RKO (cell line): ENCODE results near the gene ZNF560.
"Not testable (repeated sequence)": the region's sequence is repeated elsewhere in the genome, so short reads cannot be mapped to it uniquely, and the experiment has no call there.

Experiments used
- DNase-seq: peaks from one replicate; pipeline ENCODE4 v3.0.0-alpha.2; 2016; ENCODE audit warnings: low spot score

Gene ZNF560

GRCh38 chr19:9498183-9498902 is at the start of gene ZNF560:
TSS of gene ZNF560 (minus strand) at chr19:9498616. CDS start at chr19:9475313, 23,303 bp downstream.
- no peak for DNase-seq

DNA sequence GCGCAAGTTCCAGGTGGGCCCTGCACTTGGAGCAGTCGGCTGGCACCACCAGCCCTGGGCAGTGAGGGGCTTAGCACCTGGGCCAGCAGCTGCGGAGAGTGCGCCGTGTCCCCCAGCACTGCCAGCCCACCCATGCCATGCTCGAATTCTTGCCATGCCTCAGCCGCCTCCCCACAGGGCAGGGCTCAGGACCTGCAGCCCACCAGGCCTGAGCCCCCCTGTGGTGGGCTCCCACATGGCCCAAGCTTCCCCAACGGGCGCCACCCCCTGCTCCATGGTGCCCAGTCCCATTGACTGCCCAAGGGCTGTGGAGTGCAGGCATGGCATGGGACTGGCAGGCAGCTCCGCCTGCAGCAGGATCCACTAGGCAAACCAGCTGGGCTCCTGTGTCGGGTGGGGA is 49.5 kb upstream of the ZNF560 start:
- no peak for DNase-seq

DNA sequence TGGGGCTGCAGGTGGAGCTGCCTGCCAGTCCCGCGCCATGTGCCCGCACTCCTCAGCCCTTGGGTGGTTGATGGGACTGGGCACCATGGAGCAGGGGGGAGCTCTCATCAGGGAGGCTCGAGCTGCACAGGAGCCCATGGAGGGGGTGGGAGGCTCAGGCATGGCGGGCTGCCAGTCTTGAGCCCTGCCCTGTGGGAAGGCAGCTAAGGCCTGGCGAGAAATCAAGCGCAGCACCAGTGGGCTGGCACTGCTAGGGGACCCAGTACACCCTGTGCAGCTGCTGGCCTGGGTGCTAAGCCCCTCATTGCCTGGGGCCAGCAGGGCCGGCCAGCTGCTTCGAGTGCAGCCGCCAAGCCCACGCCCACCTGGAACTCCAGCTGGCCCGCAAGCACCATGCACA is 42.9 kb upstream of the ZNF560 start:
- DNase-seq, result not testable (repeated sequence)

- not testable (repeated sequence) for DNase-seq
Observed at GRCh38 chr19:9539921-9540320, 41.5 kb upstream of the ZNF560 start.

DNA sequence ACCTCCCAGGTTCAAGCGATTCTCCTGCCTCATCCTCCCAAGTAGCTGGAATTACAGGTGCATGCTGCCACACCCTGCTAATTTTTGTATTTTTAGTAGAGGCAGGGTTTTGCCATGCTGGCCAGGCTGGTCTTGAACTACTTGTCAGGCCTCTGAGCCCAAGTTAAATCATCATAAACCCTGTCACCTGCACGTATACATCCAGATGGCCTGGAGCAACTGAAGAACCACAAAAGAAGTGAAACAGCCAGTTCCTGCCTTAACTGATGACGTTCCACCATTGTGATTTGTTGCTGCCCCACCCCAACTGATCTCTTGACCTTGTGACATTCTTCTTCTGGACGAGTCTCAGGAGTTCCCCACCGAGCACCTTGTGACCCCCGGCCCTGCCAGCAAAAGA is 40.8 kb upstream of the ZNF560 start:
- not testable (repeated sequence) for DNase-seq

- DNase-seq, result no peak
Observed at GRCh38 chr19:9538183-9539058, 40.0 kb upstream of the ZNF560 start, which contains the start of gene ZNF426. TSS of gene ZNF426 (minus strand) at chr19:9538645. CDS start at chr19:9536232, 2,413 bp downstream.

GRCh38 chr19:9535934-9536333 is 37.5 kb upstream of the ZNF560 start:
- DNase-seq, result peak; percentile 48

- DNase-seq, result peak; percentile 93
Observed at GRCh38 chr19:9531933-9532332, 33.5 kb upstream of the ZNF560 start.

DNA sequence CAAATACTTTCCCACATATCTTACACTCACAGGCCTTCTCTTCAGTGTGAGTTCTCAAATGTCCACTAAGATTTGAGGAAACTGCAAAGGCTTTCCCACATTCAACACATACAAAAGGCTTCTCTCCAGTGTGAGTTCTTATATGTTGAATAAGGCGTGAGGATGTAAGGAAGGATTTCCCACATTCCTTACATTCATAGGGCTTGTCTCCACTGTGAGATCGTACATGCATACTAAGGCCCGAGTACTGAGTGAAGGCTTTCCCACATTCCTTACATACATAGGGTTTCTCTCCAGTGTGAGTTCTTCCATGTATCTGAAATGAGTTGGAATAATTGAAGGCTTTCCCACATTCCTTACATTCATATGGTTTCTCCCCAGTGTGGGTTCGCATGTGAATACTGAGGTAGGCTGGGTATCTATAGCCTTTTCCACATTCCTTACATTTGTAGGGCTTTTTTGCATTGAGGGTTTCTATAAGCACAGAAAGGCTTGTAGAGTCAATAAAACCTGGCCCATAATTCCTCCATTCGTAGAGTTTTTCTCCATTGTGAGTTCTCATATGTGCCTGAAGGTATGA is 30.4 kb upstream of the ZNF560 start:
- no peak for DNase-seq

DNA sequence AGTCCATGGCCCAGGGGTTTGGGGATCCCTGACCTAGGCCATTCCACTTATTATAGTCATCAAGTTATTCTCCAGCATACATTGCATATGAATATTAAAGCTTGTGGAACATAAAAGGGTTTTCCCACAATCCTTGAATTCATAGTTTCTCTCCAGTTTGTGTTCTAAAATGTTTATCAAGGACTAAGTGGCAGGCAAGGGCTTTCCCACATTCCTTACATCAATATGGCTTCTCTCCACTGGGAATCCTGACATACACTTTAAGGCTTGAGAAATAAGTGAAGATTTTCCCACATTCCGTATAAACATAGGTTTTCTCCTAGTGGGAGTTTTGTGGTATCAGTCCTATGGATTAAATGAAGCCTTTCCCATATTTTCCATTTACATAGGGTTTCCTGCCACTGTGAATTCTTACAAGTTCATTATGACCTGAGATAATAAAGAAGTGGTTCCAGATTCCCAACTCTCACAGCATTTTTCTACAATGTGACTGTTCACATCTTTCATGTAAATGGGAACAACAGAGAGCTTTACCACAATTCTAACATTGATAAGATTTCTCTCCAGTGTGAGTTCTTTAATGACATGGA is 25.6 kb upstream of the ZNF560 start:
- DNase-seq, result no peak

GRCh38 chr19:9507285-9507684 is 8.9 kb upstream of the ZNF560 start:
- DNase-seq, result no peak

GRCh38 chr19:9500796-9501195 is 2.4 kb upstream of the ZNF560 start:
- no peak for DNase-seq

DNA sequence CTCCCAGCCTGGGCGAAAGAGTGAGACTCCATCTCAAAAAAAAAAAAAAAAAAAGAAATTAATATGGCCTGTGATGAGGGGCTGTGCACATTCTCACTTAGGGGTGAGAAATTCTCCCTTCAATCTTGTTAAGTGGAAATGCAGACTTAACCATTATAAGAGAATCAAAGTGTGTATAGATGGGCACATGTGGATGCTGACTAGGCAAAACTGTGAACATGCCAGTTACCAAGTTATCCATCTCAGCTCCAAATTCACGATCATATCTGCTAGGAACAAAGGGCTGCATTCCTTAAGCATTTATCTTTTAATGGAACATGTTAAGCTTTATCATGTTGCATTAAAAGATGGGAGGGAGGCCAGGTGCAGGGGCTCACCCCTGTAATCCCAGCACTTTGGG is 4.3 kb downstream of the ZNF560 start:
- no peak for DNase-seq

- DNase-seq, result no peak
Observed at GRCh38 chr19:9487016-9487415, 11.4 kb downstream of the ZNF560 start.

- no peak for DNase-seq
Observed at GRCh38 chr19:9485140-9485539, 13.3 kb downstream of the ZNF560 start.

DNA sequence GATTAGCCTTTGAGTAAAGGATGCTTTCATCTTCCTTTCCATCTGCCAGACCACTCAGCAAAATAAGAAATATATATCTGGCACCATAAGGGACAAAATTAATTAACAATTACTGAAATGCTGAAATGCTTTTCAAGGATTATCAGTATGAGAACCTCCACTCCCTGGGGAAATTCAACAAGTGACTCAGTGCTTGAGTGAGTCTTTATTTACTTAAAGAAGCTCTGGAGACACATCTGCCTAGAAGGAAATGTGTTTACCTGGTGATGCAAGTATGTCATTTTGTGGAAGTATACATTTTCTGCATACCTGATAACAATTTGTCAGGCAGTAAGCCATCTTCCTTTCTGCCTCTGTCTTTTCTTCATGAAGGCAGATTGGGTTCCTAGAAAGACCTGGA is 23.4 kb downstream of the ZNF560 start:
- DNase-seq, result no peak

GRCh38 chr19:9467161-9467560 is 31.3 kb downstream of the ZNF560 start:
- no peak for DNase-seq

GRCh38 chr19:9461938-9462337 is 36.5 kb downstream of the ZNF560 start:
- DNase-seq, result no peak

DNA sequence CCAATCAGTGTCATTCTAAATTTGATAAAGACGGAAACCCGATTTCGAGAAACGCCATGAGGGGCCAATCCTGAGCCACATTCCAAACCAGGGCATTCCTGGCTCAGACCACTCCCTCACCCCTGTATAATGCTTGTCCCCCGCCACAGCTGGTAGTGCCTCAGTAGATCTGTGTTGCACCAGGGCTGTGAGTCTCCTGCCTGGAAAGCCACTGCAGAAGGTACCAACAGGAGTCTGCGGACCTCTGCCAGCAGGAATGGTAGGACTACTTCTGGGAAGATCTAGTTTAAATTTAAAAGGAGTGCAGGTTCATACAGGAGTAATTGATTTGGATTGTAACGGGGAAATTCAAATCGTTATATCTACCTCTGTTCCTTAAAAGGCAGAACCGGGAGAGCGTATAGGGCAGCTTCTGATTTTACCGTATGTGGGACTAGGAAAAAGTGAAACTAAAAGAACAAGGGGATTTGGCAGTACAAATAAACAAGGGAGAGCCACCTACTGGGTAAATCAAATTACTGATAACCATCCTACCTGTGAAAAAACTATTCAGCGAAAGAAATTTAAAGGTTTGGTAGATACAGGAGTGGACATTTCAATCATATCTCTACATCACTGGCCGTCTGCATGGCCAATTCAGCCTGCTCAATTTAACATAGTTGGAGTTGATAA is 42.3 kb downstream of the ZNF560 start:
- DNase-seq, result no peak

DNA sequence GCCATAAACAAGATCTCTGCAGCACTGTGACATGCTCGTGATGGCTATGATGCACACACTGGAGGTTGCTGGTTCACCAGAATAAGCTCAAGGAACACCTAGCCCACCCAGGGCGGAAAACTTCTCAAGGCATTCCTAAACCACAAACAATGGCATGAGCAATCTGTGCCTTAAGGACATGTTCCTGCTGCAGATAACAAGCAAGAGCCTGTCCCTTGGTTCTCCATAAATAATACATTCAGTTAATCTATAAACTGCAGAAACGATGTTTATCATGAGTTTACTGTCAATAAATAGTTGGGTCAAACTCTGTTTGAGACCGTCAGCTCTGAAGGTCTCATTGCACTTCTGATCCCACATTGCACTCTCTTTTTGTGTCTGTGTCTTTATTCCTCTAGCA is 44.5 kb downstream of the ZNF560 start:
- DNase-seq, result no peak

DNA sequence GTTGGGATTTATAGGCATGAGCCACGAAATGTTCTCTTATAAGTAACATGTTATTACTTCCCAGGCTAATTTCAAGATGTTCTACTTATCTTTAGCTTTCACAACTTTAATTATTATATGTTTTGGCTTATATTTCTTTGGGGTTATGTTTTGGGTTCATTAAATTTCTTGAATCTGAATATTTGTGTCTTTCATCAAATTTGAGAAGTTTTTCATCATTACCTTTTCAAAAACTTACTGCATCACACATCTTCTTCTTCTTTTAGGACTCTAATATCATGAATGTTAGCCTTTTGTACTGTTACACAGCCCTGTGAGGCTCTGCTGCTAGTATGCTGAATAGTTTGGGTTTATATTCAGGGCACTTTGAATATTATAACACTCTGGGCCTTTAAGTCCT is 53.4 kb downstream of the ZNF560 start:
- no peak for DNase-seq

- DNase-seq, result peak; percentile 35
Observed at GRCh38 chr19:9436358-9436757, 62.1 kb downstream of the ZNF560 start.
